Stimulated activated naive CD8-positive, alpha-beta T cell treated with anti-CD3 and anti-CD28 coated beads, Interleukin-15, Interleukin-2, amounts not matched to agents 100 ng/mL and 50 ng/mL, for 24 hours (primary cell): ENCODE measurements around the gene HAUS2.

Experiments
- H3K27ac Mint-ChIP-seq: one replicate; pipeline ENCODE4 v1.8.0; 2021; ENCODE audit warnings: mild to moderate bottlenecking, mixed read lengths
- H3K27me3 Mint-ChIP-seq: one replicate; pipeline ENCODE4 v1.8.0; 2021; ENCODE audit warnings: mixed read lengths
- H3K36me3 Mint-ChIP-seq: one replicate; pipeline ENCODE4 v1.8.0; 2021; ENCODE audit warnings: low read depth, mixed read lengths
- H3K4me1 Mint-ChIP-seq: one replicate; pipeline ENCODE4 v1.8.0; 2021; ENCODE audit warnings: low read depth, mixed read lengths
- H3K4me3 Mint-ChIP-seq: one replicate; pipeline ENCODE4 v1.8.0; 2021; ENCODE audit warnings: mild to moderate bottlenecking, mixed read lengths
- H3K9me3 Mint-ChIP-seq: one replicate; pipeline ENCODE4 v1.8.0; 2021; ENCODE audit warnings: mixed read lengths

HAUS2 gene

GRCh38 chr15:42548249-42549031 is at the start of gene HAUS2, which contains the start of gene LRRC57:
TSS of gene HAUS2 (plus strand) at chr15:42548838. CDS start at chr15:42548873, 35 bp downstream.
TSS of gene LRRC57 (minus strand) at chr15:42548793. CDS start at chr15:42548434, 359 bp downstream.
- peaks cover 56% of the 10 kb centered on the region for H3K4me1 Mint-ChIP-seq
- peak within 1 kb of the TSS; percentile 99 for H3K27ac Mint-ChIP-seq
- peak within 1 kb of the TSS; percentile 100 for H3K4me3 Mint-ChIP-seq
- H3K36me3 Mint-ChIP-seq, result peaks cover 34% of the 10 kb centered on the region
- H3K9me3 Mint-ChIP-seq, result no peaks in the 10 kb centered on the region
- H3K27me3 Mint-ChIP-seq, result no peaks in the 10 kb centered on the region

DNA sequence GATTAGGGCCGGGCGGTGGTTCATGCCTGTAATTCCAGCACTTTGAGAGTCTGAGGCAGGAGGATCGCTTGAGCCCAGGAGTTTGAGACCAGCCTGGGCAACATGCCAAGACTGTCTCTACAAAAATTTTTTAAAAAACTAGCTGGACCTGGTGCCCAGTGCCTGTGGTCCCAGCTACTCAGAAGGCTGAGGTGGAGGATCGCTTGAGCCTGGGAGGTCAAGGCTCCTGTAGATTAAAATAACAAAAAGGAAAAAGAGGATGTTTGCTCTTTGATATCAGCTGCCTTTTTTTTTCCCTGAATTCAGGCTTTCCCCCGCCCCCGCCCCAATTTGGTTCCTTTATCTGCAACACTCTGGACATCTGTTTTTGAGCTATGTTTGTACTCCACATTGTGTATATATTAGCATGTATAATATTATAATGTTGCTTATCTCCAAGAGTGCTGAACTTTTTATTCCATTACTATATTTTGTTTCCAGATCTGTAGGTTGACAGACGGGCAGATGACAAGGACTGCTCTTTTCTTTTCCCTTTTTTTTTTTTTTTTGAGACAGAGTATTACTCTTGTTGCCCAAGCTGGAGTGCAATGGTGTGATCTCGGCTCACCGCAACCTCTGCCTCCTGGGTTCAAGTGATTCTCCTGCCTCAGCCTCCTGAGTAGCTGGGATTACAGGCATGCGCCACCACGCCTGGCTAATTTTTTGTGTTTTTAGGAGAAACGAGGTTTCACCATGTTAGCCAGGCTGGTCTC is 48.6 kb upstream of the HAUS2 start:
- no peak overlapping the region for H3K4me3 Mint-ChIP-seq
- H3K9me3 Mint-ChIP-seq, result no peaks in the 10 kb centered on the region
- H3K36me3 Mint-ChIP-seq, result no peaks in the 10 kb centered on the region
- H3K27ac Mint-ChIP-seq, result peak overlapping the region; percentile 55
- H3K4me1 Mint-ChIP-seq, result peaks cover 62% of the 10 kb centered on the region
- no peaks in the 10 kb centered on the region for H3K27me3 Mint-ChIP-seq

DNA sequence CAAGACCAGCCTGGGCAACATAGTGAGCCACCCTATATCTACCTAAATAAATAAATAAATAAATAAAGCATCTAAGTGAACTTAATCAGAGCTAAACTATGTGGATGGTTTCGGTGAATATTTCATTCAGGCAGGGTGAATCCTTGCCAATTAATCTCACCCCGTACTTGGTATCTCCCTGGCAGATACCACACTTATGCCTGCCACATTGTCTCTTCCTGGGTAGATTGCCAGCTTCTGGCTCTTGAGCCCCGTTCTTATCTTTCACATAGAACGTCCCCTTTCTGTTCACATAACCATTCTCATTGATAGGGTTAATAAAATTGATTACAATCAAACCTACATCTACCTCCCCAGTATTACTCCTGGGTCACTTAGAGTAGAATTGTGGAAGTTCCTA is 46.2 kb upstream of the HAUS2 start:
- Mint-ChIP-seq H3K36me3 (no peaks in the 10 kb centered on the region), H3K27ac (no peak overlapping the region), H3K27me3 (no peaks in the 10 kb centered on the region), H3K4me1 (peaks cover 43% of the 10 kb centered on the region), H3K4me3 (no peak overlapping the region), H3K9me3 (no peaks in the 10 kb centered on the region)

- no peak overlapping the region for H3K4me3 Mint-ChIP-seq
Measured at GRCh38 chr15:42503825-42504224, 44.8 kb upstream of the HAUS2 start.

GRCh38 chr15:42504631-42505030 is 44.0 kb upstream of the HAUS2 start:
- H3K36me3 Mint-ChIP-seq, result peaks cover 3% of the 10 kb centered on the region
- no peak overlapping the region for H3K27ac Mint-ChIP-seq
- no peak overlapping the region for H3K4me3 Mint-ChIP-seq

More at GRCh38 chr15:42503825-42504224, 44.8 kb upstream of the HAUS2 start:
- Mint-ChIP-seq H3K36me3 (peaks cover 1% of the 10 kb centered on the region), H3K4me1 (peaks cover 29% of the 10 kb centered on the region), H3K27ac (no peak overlapping the region), H3K9me3 (no peaks in the 10 kb centered on the region), H3K27me3 (no peaks in the 10 kb centered on the region)

DNA sequence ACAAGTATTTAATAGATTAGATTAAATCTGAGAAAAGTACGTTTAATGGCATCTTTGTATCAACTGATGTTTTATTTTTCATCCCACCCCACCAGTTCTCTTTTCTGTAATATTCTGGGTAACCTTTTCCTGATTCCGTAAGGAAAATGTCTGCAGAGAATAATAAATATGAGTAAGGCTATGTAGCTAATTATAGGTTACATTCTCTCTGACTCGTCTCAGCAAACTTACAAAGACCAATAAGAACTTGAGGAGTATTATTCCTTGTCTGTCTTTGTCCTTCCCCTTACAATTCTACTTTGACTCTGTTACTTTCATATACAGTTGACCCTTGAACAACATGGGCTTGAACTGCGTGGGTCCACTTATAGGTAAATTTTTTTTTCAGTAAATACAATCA is 41.1 kb upstream of the HAUS2 start:
- Mint-ChIP-seq H3K4me1 (peaks cover 10% of the 10 kb centered on the region), H3K27ac (no peak overlapping the region), H3K4me3 (no peak overlapping the region), H3K9me3 (no peaks in the 10 kb centered on the region), H3K27me3 (no peaks in the 10 kb centered on the region), H3K36me3 (peaks cover 3% of the 10 kb centered on the region)

More at GRCh38 chr15:42504631-42505030, 44.0 kb upstream of the HAUS2 start:
- Mint-ChIP-seq H3K9me3 (no peaks in the 10 kb centered on the region), H3K4me1 (peaks cover 24% of the 10 kb centered on the region), H3K27me3 (no peaks in the 10 kb centered on the region)

- Mint-ChIP-seq H3K27ac (no peak overlapping the region), H3K36me3 (peaks cover 8% of the 10 kb centered on the region)
Measured at GRCh38 chr15:42508263-42508690, 40.4 kb upstream of the HAUS2 start.

DNA sequence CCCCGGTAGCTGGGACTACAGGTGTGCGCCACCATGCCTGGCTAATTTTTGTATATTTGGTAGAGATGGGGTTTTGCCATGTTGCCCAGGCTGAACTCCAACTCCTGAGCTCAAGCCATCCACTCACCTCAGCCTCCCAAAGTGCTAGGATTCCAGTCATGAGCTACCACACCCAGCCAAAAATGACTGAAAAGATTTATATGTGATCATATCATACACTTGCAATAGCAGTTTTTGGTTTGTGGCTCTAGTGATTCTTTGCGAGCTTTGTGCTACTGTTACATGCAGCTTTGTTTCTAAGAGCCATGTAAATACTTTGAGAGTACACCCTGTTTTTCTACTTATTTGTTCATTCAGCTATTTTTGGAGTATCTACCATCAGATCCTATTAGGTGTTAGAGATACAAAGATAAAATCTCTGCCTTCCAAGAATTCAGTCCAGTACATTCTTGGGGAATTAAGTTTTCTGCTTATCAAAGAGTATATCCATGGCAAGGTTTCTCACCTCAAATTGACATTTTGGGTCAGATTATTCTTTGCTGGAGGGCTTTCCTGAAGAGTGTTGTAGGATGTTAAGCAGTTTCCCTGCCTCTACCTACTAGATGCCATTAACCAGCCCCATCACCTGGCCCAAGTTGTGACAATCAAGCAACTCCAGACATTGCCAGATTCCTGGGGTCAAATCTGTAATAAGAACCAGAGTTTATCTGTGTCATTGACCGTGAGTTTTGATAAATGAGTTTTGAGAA is 38.2 kb upstream of the HAUS2 start:
- H3K36me3 Mint-ChIP-seq, result peaks cover 20% of the 10 kb centered on the region
- H3K4me3 Mint-ChIP-seq, result no peak overlapping the region
- H3K27ac Mint-ChIP-seq, result no peak overlapping the region
- H3K27me3 Mint-ChIP-seq, result no peaks in the 10 kb centered on the region
- H3K4me1 Mint-ChIP-seq, result no peaks in the 10 kb centered on the region
- H3K9me3 Mint-ChIP-seq, result no peaks in the 10 kb centered on the region

More at GRCh38 chr15:42508263-42508690, 40.4 kb upstream of the HAUS2 start:
- Mint-ChIP-seq H3K4me3 (no peak overlapping the region), H3K4me1 (peaks cover 8% of the 10 kb centered on the region), H3K9me3 (no peaks in the 10 kb centered on the region), H3K27me3 (no peaks in the 10 kb centered on the region)

GRCh38 chr15:42511007-42511391 is 37.6 kb upstream of the HAUS2 start:
- Mint-ChIP-seq H3K4me3 (no peak overlapping the region), H3K4me1 (no peaks in the 10 kb centered on the region), H3K27me3 (no peaks in the 10 kb centered on the region), H3K36me3 (peaks cover 26% of the 10 kb centered on the region), H3K9me3 (no peaks in the 10 kb centered on the region), H3K27ac (no peak overlapping the region)

DNA sequence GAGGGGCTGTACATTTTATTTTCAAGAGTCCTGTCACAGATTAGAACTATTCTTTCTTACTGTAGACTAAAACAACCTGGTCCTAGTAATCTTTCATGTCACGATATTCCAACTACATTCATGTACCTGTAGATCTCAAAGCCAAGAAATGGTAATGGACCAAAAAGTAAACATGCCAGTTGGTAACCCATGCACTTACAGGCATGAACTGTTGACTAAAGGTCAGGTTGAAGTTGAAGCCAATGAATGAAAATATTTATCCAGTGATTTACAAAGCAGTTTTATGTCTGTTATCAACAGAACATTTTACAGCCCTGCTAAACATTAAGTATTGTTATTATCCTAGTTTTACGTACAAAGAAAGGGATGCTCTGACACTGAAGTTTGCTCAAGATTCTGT is 25.3 kb upstream of the HAUS2 start:
- no peak overlapping the region for H3K27ac Mint-ChIP-seq
- no peaks in the 10 kb centered on the region for H3K27me3 Mint-ChIP-seq
- H3K9me3 Mint-ChIP-seq, result no peaks in the 10 kb centered on the region
- H3K4me1 Mint-ChIP-seq, result no peaks in the 10 kb centered on the region
- H3K36me3 Mint-ChIP-seq, result peaks cover 14% of the 10 kb centered on the region
- no peak overlapping the region for H3K4me3 Mint-ChIP-seq

- Mint-ChIP-seq H3K4me1 (no peaks in the 10 kb centered on the region), H3K27me3 (no peaks in the 10 kb centered on the region), H3K4me3 (no peak overlapping the region), H3K36me3 (peaks cover 41% of the 10 kb centered on the region), H3K27ac (no peak overlapping the region), H3K9me3 (no peaks in the 10 kb centered on the region)
Measured at GRCh38 chr15:42528970-42529369, 19.7 kb upstream of the HAUS2 start.

DNA sequence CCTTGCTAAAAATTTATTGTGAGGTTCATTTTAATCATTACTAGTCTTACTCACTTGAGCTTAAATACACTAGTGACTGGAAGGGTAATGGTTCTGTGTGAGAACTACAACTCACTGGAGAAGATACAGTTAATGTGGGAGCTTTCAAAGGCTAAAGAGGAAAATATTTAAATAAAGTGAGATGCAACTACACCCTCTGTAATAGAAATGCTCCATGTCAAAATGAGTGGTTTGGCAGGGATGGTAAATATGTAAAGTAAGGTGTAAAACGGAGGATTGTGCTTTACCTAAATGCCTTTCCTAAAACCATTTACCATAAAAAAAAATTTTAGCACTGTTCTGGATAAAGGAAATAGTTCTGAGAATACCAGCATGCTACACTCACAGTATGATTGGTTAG is 15.4 kb upstream of the HAUS2 start:
- no peaks in the 10 kb centered on the region for H3K27me3 Mint-ChIP-seq
- H3K4me1 Mint-ChIP-seq, result no peaks in the 10 kb centered on the region
- peaks cover 48% of the 10 kb centered on the region for H3K36me3 Mint-ChIP-seq
- H3K27ac Mint-ChIP-seq, result no peak overlapping the region
- H3K9me3 Mint-ChIP-seq, result no peaks in the 10 kb centered on the region
- no peak overlapping the region for H3K4me3 Mint-ChIP-seq

- Mint-ChIP-seq H3K27me3 (no peaks in the 10 kb centered on the region), H3K36me3 (peaks cover 42% of the 10 kb centered on the region), H3K4me3 (no peak overlapping the region), H3K27ac (no peak overlapping the region), H3K9me3 (no peaks in the 10 kb centered on the region), H3K4me1 (peaks cover 42% of the 10 kb centered on the region)
Measured at GRCh38 chr15:42544853-42545629, 3.6 kb upstream of the HAUS2 start.

- Mint-ChIP-seq H3K9me3 (no peaks in the 10 kb centered on the region), H3K27me3 (no peaks in the 10 kb centered on the region), H3K36me3 (peaks cover 34% of the 10 kb centered on the region), H3K4me1 (peaks cover 54% of the 10 kb centered on the region), H3K4me3 (peak overlapping the region; percentile 100), H3K27ac (peak overlapping the region; percentile 99)
Measured at GRCh38 chr15:42547918-42548248, 755 bp upstream of the HAUS2 start.
